GM18519 (cell line): ENCODE data around the gene PARP12.

Source experiments
- ATAC-seq: cut with Tn5 transposase; IDR thresholded peaks from one replicate; pipeline ENCODE4 v1.9.1; 2021; ENCODE audit warnings: mild to moderate bottlenecking, moderate library complexity; ENCODE audit not compliant: unreplicated experiment, low FRiP score

The PARP12 gene

GRCh38 chr7:139976055-139976837 lies 86.5 kb downstream of the PARP12 start:
- no peak for ATAC-seq

- no peak for ATAC-seq
These were observed 88.5 kb downstream of the PARP12 start for GRCh38 chr7:139974179-139974811.
